Effector memory CD8-positive, alpha-beta T cell (primary cell): ENCODE measurements around the gene TRAPPC5.
A peak's percentile ranks its signal among the peaks of the same experiment; 100 is the strongest.
"Not testable (repeated sequence)": the region's sequence is repeated elsewhere in the genome, so short reads cannot be mapped to it uniquely, and the experiment has no call there.

Source experiments
- ATAC-seq: fragments of 150-1000 bp; cut with Tn5 transposase; replicated peaks from 2 replicates; pipeline ENCODE4 v1.10.0; 2021; ENCODE audit warnings: mild to moderate bottlenecking, moderate library complexity
- DNase-seq, 3 experiments: peaks; one replicate each; pipeline ENCODE4 v3.0.0; 2021
- H3K27ac Mint-ChIP-seq, 2 donors: one replicate each; pipeline ENCODE4 v1.8.0; 2022; ENCODE audit warnings: mild to moderate bottlenecking in 2 of 2, mixed read lengths in 2 of 2, moderate library complexity in 2 of 2
- H3K27me3 Mint-ChIP-seq, 2 donors: one replicate each; pipeline ENCODE4 v1.8.0; 2022; ENCODE audit warnings: mixed read lengths in 2 of 2
- H3K36me3 Mint-ChIP-seq: one replicate; pipeline ENCODE4 v1.8.0; 2022; ENCODE audit warnings: mild to moderate bottlenecking, moderate library complexity, mixed read lengths; ENCODE audit not compliant: insufficient read depth
- H3K4me1 Mint-ChIP-seq, 2 donors: one replicate each; pipeline ENCODE4 v1.8.0; 2022; ENCODE audit warnings: low read depth in 2 of 2, mixed read lengths in 2 of 2
- H3K4me3 Mint-ChIP-seq, 2 donors: one replicate each; pipeline ENCODE4 v1.8.0; 2022; ENCODE audit warnings: mild to moderate bottlenecking in 2 of 2, mixed read lengths in 2 of 2, moderate library complexity in 2 of 2
- H3K9me3 Mint-ChIP-seq, 2 donors: one replicate each; pipeline ENCODE4 v1.8.0; 2022; ENCODE audit warnings: mixed read lengths in 2 of 2

The TRAPPC5 gene

DNA sequence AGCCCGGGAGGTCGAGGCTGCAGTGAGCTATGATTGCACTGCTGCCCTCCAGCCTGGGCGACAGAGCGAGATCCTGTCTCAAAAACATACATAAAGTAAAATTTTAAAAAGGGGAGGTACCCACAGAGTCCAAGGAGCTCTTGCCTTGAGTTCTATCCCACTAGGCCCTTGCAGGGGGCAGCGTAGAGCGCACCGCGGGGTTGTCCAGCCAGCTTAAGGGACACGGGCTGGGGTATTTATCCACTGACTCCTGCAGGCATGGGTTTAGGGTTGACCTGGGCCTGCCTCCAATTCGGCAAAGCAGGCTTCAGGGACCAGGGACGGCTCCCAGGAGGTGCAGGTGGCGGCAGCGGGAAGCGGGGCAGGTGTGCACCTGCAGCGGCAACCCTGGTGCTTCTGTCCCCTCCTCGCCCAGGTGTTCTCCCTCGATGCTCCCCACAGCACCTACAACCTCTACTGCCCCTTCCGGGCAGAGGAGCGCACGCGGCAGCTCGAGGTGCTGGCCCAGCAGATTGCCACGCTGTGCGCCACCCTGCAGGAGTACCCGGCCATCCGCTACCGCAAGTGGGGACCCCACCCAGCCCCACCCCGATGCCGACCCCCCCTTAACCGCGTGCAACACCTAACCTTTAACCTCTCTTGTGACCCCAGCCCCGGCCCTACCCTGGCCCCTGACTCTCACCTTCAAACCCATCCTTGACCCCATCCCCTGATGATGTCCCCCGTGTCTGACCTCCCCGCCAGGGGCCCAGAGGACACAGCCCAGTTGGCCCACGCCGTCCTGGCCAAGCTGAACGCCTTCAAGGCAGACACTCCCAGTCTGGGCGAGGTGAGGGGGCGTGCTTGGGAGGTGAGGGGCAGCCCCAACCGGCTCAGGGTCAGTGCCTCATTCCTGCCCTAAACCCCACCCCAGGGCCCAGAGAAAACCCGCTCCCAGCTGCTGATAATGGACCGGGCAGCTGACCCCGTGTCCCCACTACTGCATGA is 39.0 kb upstream of the TRAPPC5 start:
- Mint-ChIP-seq H3K36me3 (peaks cover 28% of the 10 kb centered on the region), H3K4me1 (peaks cover 15 to 26% of the 10 kb centered on the region in 2 donors), H3K4me3 (no peak overlapping the region), H3K27ac (no peak overlapping the region), H3K9me3 (no peaks in the 10 kb centered on the region), H3K27me3 (no peaks in the 10 kb centered on the region)
- DNase-seq (no peak), ATAC-seq (no peak)

DNA sequence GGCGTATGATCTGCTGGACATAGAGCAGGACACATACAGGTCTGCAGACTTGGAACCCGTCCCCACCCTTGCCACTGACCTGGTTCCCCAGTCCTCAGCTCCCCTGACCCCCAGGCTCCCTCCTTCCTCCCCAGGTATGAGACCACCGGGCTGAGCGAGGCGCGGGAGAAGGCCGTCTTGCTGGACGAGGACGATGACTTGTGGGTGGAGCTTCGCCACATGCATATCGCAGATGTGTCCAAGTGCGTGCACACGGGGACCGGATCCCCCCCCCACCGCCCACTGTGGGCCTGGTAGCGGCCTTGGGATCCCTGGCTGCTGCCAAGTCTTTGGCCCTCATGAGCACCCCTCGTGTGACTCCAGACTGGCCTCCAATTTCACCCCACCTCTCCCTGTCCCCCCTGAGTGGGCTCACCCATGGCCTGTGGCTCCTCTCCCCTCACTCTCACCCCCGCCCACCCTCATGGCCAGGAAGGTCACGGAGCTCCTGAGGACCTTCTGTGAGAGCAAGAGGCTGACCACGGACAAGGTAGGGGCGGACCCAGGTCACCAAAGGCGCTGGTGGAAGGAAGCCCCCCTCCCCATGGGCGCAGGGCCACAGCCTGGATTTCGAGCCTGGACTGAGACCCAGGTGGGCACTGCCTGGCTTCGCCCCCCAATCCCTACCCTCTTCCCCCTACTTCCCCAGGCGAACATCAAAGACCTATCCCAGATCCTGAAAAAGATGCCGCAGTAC is 38.2 kb upstream of the TRAPPC5 start:
- H3K4me1 Mint-ChIP-seq: peaks cover 15 to 21% of the 10 kb centered on the region in 2 donors

GRCh38 chr19:7643031-7643415 is 37.6 kb upstream of the TRAPPC5 start:
- Mint-ChIP-seq H3K27me3 (no peaks in the 10 kb centered on the region), H3K4me1 (peaks cover 15 to 17% of the 10 kb centered on the region in 2 donors), H3K36me3 (peaks cover 15% of the 10 kb centered on the region), H3K9me3 (no peaks in the 10 kb centered on the region), H3K4me3 (no peak overlapping the region), H3K27ac (peak overlapping the region in 1 of 2 donors; percentile 88)
- DNase-seq (no peak), ATAC-seq (no peak)

More for the DNA sequence above, 38.2 kb upstream of the TRAPPC5 start:
- no peak for DNase-seq
- Mint-ChIP-seq H3K27me3 (no peaks in the 10 kb centered on the region), H3K4me3 (no peak overlapping the region), H3K27ac (no peak overlapping the region), H3K9me3 (no peaks in the 10 kb centered on the region), H3K36me3 (peaks cover 20% of the 10 kb centered on the region)
- ATAC-seq: no peak

- peak overlapping the region in 1 of 2 donors; percentile 88 for H3K27ac Mint-ChIP-seq
- DNase-seq, ATAC-seq, H3K9me3 Mint-ChIP-seq, H3K4me3 Mint-ChIP-seq, H3K27me3 Mint-ChIP-seq: not testable (repeated sequence)
- H3K4me1 Mint-ChIP-seq: peaks cover 14 to 15% of the 10 kb centered on the region in 2 donors
- H3K36me3 Mint-ChIP-seq: peaks cover 15% of the 10 kb centered on the region
Observed at GRCh38 chr19:7643629-7644549, 36.7 kb upstream of the TRAPPC5 start.

DNA sequence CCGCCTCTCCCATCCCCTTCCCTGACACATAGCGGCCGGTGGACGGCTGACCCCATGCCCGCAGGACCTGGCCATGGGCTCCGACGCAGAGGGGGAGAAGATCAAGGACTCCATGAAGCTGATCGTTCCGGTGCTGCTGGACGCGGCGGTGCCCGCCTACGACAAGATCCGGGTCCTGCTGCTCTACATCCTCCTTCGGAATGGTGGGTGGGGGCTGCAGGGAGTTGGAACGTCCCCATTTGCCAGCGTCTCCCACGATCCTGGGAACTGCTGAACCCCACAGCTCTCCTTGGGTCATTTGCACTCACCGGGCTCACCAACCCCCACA is 36.1 kb upstream of the TRAPPC5 start:
- H3K4me1 Mint-ChIP-seq: peaks cover 8 to 10% of the 10 kb centered on the region in 2 donors
- no peak for DNase-seq
- H3K27ac Mint-ChIP-seq: no peak overlapping the region

DNA sequence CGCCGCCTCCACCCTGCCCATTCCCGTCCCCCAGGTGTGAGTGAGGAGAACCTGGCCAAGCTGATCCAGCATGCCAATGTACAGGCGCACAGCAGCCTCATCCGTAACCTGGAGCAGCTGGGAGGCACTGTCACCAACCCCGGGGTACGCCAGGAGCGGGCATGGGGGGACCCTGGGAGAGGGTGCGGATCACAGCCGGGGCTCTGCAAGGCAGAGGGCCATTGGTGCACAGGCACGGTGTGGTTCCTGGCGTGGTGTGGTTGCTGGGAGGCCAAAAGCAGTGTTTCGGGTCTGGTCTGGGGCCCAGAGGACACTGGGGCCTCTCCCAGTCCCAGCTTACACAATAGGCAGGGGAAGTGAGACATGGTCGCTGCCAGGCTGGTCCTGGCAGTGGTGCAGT is 35.5 kb upstream of the TRAPPC5 start:
- DNase-seq: no peak
- no peak overlapping the region for H3K4me3 Mint-ChIP-seq
- H3K9me3 Mint-ChIP-seq: no peaks in the 10 kb centered on the region
- H3K4me1 Mint-ChIP-seq: peaks cover 1 to 3% of the 10 kb centered on the region in 2 donors
- no peak overlapping the region for H3K27ac Mint-ChIP-seq
- H3K36me3 Mint-ChIP-seq: peaks cover 15% of the 10 kb centered on the region
- no peaks in the 10 kb centered on the region for H3K27me3 Mint-ChIP-seq
- peak; percentile 24 for ATAC-seq

More for the DNA sequence above, 36.1 kb upstream of the TRAPPC5 start:
- H3K27me3 Mint-ChIP-seq: no peaks in the 10 kb centered on the region
- H3K9me3 Mint-ChIP-seq: no peaks in the 10 kb centered on the region
- no peak for ATAC-seq
- H3K4me3 Mint-ChIP-seq: no peak overlapping the region
- H3K36me3 Mint-ChIP-seq: peaks cover 15% of the 10 kb centered on the region

DNA sequence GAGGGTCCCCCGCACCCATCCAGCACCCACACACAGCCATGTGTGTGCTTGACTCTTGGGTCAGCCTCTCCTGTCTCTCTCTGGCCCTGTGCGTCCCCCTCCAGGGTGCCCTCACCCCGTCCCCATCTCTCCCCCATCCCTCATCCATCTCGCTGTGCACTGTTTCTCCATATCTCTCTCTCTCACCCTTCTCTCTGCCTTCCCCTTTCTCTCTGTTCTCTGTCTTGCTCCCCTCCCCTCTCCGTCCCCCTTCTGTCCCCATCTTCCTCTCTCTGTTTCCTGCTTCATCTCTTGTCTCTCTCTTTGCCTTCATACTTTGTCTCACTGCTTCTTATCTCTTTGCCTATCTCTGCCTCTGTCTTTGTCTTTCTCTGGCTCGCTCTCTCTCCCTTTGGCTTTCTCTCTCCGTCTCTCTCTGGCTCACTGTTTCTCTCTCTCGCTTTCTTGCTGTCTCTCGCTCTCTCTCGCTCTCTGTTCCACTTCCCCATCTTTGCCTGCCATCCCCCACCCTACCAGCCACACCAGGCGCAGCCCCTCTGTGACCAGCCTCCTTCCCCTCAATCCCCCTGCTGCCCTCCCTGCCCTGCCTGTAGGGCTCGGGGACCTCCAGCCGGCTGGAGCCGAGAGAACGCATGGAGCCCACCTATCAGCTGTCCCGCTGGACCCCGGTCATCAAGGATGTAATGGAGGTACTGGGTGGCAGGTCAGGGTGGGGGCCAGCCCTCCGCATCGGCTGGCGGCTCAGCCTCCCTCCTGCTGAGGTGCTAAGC is 34.8 kb upstream of the TRAPPC5 start:
- no peaks in the 10 kb centered on the region for H3K27me3 Mint-ChIP-seq
- no peaks in the 10 kb centered on the region for H3K9me3 Mint-ChIP-seq
- peak overlapping the region; percentile 8 to 9 for H3K27ac Mint-ChIP-seq
- no peaks in the 10 kb centered on the region for H3K4me1 Mint-ChIP-seq
- peaks cover 13% of the 10 kb centered on the region for H3K36me3 Mint-ChIP-seq
- ATAC-seq: no peak
- H3K4me3 Mint-ChIP-seq: no peak overlapping the region
- DNase-seq: no peak

GRCh38 chr19:7646426-7646700 is 34.3 kb upstream of the TRAPPC5 start:
- peak overlapping the region; percentile 8 to 9 for H3K27ac Mint-ChIP-seq
- no peak for ATAC-seq
- DNase-seq: no peak
- peaks cover 10% of the 10 kb centered on the region for H3K36me3 Mint-ChIP-seq
- no peaks in the 10 kb centered on the region for H3K4me1 Mint-ChIP-seq
- no peaks in the 10 kb centered on the region for H3K9me3 Mint-ChIP-seq
- H3K4me3 Mint-ChIP-seq: no peak overlapping the region
- no peaks in the 10 kb centered on the region for H3K27me3 Mint-ChIP-seq

- no peak for DNase-seq
- no peaks in the 10 kb centered on the region for H3K9me3 Mint-ChIP-seq
- H3K27me3 Mint-ChIP-seq: no peaks in the 10 kb centered on the region
- H3K27ac Mint-ChIP-seq: no peak overlapping the region
- no peak for ATAC-seq
- H3K4me1 Mint-ChIP-seq: peaks cover 2% of the 10 kb centered on the region in 2 donors
- H3K36me3 Mint-ChIP-seq: peaks cover 14% of the 10 kb centered on the region
- H3K4me3 Mint-ChIP-seq: no peak overlapping the region
Observed at GRCh38 chr19:7647156-7647555, 33.5 kb upstream of the TRAPPC5 start.

- DNase-seq (no peak), ATAC-seq (no peak)
- Mint-ChIP-seq H3K4me1 (peaks cover 9 to 11% of the 10 kb centered on the region in 2 donors), H3K27ac (no peak overlapping the region), H3K4me3 (no peak overlapping the region), H3K36me3 (peaks cover 14% of the 10 kb centered on the region), H3K9me3 (no peaks in the 10 kb centered on the region), H3K27me3 (no peaks in the 10 kb centered on the region)
Observed at GRCh38 chr19:7648265-7649014, 32.2 kb upstream of the TRAPPC5 start.

GRCh38 chr19:7650148-7650547 is 30.5 kb upstream of the TRAPPC5 start:
- Mint-ChIP-seq H3K27ac (no peak overlapping the region), H3K36me3 (peaks cover 5% of the 10 kb centered on the region), H3K4me3 (no peak overlapping the region), H3K4me1 (peaks cover 9 to 11% of the 10 kb centered on the region in 2 donors), H3K9me3 (no peaks in the 10 kb centered on the region), H3K27me3 (no peaks in the 10 kb centered on the region)
- no peak for DNase-seq
- no peak for ATAC-seq

- Mint-ChIP-seq H3K27me3 (no peaks in the 10 kb centered on the region), H3K36me3 (peaks cover 8% of the 10 kb centered on the region), H3K27ac (peak overlapping the region; percentile 68 to 96), H3K4me3 (peak overlapping the region; percentile 74 to 85), H3K4me1 (peaks cover 9 to 11% of the 10 kb centered on the region in 2 donors), H3K9me3 (no peaks in the 10 kb centered on the region)
- ATAC-seq: peak; percentile 99
- peak; percentile 89 to 91 (median 90) for DNase-seq
Observed at GRCh38 chr19:7652061-7652641, 28.5 kb upstream of the TRAPPC5 start.
